Uterus (tissue), 2 donors: ENCODE measurements around the gene LETM1.

ENCODE experiments used
- POLR2A ChIP-seq, 2 donors: fragments of 450-650 bp; IDR thresholded peaks; one replicate each; pipeline ENCODE4 v1.6.1; 2016; ENCODE audit warnings: antibody characterized with exemption in 2 of 2, mild to moderate bottlenecking in 1 of 2, moderate library complexity in 1 of 2
- TF ChIP-seq, protein P1 (sequence below), 4 experiments: fragments of 200-600 bp in 2 of 4; fragments of 450-650 bp in 2 of 4; sonication (generic) in 2 of 4; IDR thresholded peaks; one replicate each; pipeline ENCODE4 v1.5.1; 2016 to 2019; ENCODE audit warnings: antibody characterized with exemption in 4 of 4, mild to moderate bottlenecking in 2 of 4, moderate library complexity in 1 of 4

DNA sequence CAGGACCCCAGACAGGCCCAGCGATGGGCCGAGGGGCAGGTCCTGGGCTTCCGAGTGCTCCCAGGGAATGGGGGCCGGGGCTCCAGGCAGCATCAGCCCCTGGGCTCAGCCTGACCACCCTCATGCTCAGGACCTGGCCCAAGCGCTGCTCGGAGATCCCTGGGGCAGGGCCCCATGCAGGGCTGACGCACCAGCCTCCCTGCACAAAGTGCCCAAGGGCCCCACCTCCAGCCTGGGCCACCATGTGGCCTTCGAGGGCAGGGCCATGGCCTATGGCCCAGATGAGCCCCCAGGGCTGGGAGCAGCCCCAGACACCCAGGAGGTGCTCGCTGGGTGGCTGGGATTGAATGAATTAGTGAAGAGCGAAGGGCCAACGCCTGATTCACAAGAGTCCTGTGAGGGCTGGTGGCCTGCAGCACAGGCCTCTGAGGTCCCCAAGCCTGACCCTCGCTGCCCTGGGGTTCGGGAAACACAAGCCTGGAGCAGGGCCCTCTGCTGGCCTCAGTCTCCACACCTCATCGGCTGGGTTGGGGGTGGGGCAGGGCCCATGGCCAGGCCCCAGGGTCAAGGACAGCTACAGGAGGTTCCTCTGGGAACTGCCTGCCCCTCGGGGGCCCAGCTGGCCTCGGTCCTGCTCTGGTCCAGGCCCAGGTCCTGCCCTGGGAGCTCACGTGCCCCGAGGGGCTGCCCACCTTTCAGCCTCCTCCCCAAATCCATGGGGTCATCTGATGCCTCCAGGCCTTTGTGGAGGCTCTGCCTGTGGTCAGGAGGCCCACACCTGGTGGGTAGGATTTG, 76.2 kb downstream of the LETM1 start:
- TF ChIP-seq, protein P1, sequence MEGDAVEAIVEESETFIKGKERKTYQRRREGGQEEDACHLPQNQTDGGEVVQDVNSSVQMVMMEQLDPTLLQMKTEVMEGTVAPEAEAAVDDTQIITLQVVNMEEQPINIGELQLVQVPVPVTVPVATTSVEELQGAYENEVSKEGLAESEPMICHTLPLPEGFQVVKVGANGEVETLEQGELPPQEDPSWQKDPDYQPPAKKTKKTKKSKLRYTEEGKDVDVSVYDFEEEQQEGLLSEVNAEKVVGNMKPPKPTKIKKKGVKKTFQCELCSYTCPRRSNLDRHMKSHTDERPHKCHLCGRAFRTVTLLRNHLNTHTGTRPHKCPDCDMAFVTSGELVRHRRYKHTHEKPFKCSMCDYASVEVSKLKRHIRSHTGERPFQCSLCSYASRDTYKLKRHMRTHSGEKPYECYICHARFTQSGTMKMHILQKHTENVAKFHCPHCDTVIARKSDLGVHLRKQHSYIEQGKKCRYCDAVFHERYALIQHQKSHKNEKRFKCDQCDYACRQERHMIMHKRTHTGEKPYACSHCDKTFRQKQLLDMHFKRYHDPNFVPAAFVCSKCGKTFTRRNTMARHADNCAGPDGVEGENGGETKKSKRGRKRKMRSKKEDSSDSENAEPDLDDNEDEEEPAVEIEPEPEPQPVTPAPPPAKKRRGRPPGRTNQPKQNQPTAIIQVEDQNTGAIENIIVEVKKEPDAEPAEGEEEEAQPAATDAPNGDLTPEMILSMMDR (IDR thresholded peaks at IDR 0.05): no peak
- TF ChIP-seq POLR2A (IDR thresholded peaks at IDR 0.05): no peak
